Caco-2 (cell line): ENCODE results near the gene MYB. TPM values are rescaled to one million over a fixed set of nuclear protein-coding genes. Genes with fewer than 3 reads are reported as not detected.
A peak's percentile ranks its signal among the peaks of the same experiment; 100 is the strongest.

Source experiments
- BruUV-seq: library from RNA; stranded (reverse); fragments of 400-500 nt; replicated peaks from 2 replicates; lab custom pipeline; 2021; lab: Mats Ljungman, UMichigan
- CTCF ChIA-PET: fragments of 300-600 bp; sonication (Branson Sonifier 250); formaldehyde crosslinking; loops from one replicate; lab custom pipeline; 2022; ENCODE audit warnings: antibody characterized with exemption; lab: Charles Lee
- POLR2A ChIA-PET: fragments of 300-600 bp; sonication (Branson Sonifier 250); formaldehyde crosslinking; loops from one replicate; lab custom pipeline; 2022; ENCODE audit warnings: antibody characterized with exemption; lab: Charles Lee
- DNase-seq, 2 experiments: peaks; one replicate each; pipeline versions ENCODE4 v3.0.0 to v3.0.0-alpha.2; 2020 to 2022
- H3K27me3 ChIP-seq: replicated peaks from 2 replicates; pipeline ENCODE4 v1.6.0; 2011; ENCODE audit warnings: low read length; ENCODE audit not compliant: control insufficient read depth, insufficient read depth
- H3K36me3 ChIP-seq: 2 replicates; pipeline ENCODE4 v1.5.1; 2011; ENCODE audit warnings: low read length; ENCODE audit not compliant: control insufficient read depth, insufficient read depth
- H3K4me1 ChIP-seq: fragments of 250-450 bp; sonication (Bioruptor Pico); 2 replicates; pipeline ENCODE4 v1.5.1; 2020; ENCODE audit warnings: mild to moderate bottlenecking
- H3K4me3 ChIP-seq: 2 replicates; pipeline ENCODE4 v1.5.1; 2011; ENCODE audit warnings: low read depth, mild to moderate bottlenecking, control low read depth, low read length
- H3K9me3 ChIP-seq: fragments of 250-450 bp; sonication (Bioruptor Pico); 2 replicates; pipeline ENCODE4 v1.5.1; 2020; ENCODE audit warnings: mild to moderate bottlenecking, moderate library complexity
- H3K27ac Mint-ChIP-seq: one replicate; pipeline ENCODE4 v1.8.0; 2022; ENCODE audit warnings: mixed read lengths; ENCODE audit not compliant: unreplicated experiment
- H3K27me3 Mint-ChIP-seq: one replicate; pipeline ENCODE4 v1.8.0; 2022; ENCODE audit warnings: mixed read lengths; ENCODE audit not compliant: insufficient read depth, unreplicated experiment
- H3K36me3 Mint-ChIP-seq: one replicate; pipeline ENCODE4 v1.8.0; 2022; ENCODE audit warnings: mild to moderate bottlenecking, mixed read lengths; ENCODE audit not compliant: insufficient read depth, unreplicated experiment
- H3K4me1 Mint-ChIP-seq: one replicate; pipeline ENCODE4 v1.8.0; 2022; ENCODE audit warnings: low read depth, mixed read lengths; ENCODE audit not compliant: unreplicated experiment
- H3K4me3 Mint-ChIP-seq: one replicate; pipeline ENCODE4 v1.8.0; 2022; ENCODE audit warnings: mild to moderate bottlenecking, moderate library complexity, mixed read lengths; ENCODE audit not compliant: unreplicated experiment
- H3K9me3 Mint-ChIP-seq: one replicate; pipeline ENCODE4 v1.8.0; 2022; ENCODE audit warnings: mixed read lengths; ENCODE audit not compliant: unreplicated experiment
- CTCF ChIP-seq, 2 experiments: fragments of 200-600 bp in 1 of 2; IDR thresholded peaks; 1 replicate in 1 of 2; 2 replicates in 1 of 2; pipeline versions ENCODE4 v1.5.1 to v1.8.0; 2011 to 2022; ENCODE audit warnings: antibody characterized with exemption in 1 of 2, control low read depth in 1 of 2, inconsistent platforms in 1 of 2, low read depth in 1 of 2, low read length in 1 of 2, mild to moderate bottlenecking in 1 of 2, moderate library complexity in 1 of 2; ENCODE audit not compliant: insufficient read depth in 1 of 2, severe bottlenecking in 1 of 2, unreplicated experiment in 1 of 2
- intact Hi-C: fragments of 100-400 bp; cut with micrococcal nuclease; formaldehyde crosslinking; loops from one replicate; pipeline ENCODE4 v1.10.0; 2022; ENCODE audit not compliant: unreplicated experiment
- microRNA-seq: library from miRNA; unstranded; fragments of <30 nt; microRNA quantifications from one replicate; pipeline ENCODE4 v1.2.0, GENCODE V29; 2022
- total RNA-seq: library from RNA; stranded (reverse); gene quantifications from 2 replicates; pipeline ENCODE4 v1.2.3, GENCODE V29; 2022

Gene MYB
- total RNA-seq, 1 experiment from 2014 or later: 2.7 TPM

- peaks cover 34% of the 10 kb centered on the region for H3K4me1 ChIP-seq
- H3K4me3 ChIP-seq: no peak overlapping the region
- DNase-seq: no peak
- H3K4me3 Mint-ChIP-seq: no peak overlapping the region
- H3K9me3 Mint-ChIP-seq: no peaks in the 10 kb centered on the region
- no peaks in the 10 kb centered on the region for H3K27me3 ChIP-seq
- no peaks in the 10 kb centered on the region for H3K27me3 Mint-ChIP-seq
- no peak for TF ChIP-seq CTCF (IDR thresholded peaks at IDR 0.05; ENCODE audit: insufficient read depth in 1 of 2, low read depth in 1 of 2, low read length in 1 of 2, severe bottlenecking in 1 of 2, unreplicated experiment in 1 of 2)
- H3K36me3 ChIP-seq: no peaks in the 10 kb centered on the region
- no TSS peak for BruUV-seq
- POLR2A ChIA-PET: no interaction called here
- no peaks in the 10 kb centered on the region for H3K36me3 Mint-ChIP-seq
- peaks cover 26% of the 10 kb centered on the region for H3K4me1 Mint-ChIP-seq
- no peaks in the 10 kb centered on the region for H3K9me3 ChIP-seq
- CTCF ChIA-PET: interaction anchor here (0.7 kb wide), 1 partner anchor 642 kb away, joined by 3 read pairs; no protein-coding TSS in a partner anchor
- intact Hi-C loops: loop anchor here (5.0 kb wide), 2 partner anchors 86 to 154 kb away; partner anchors contain the start of gene MYB
- H3K27ac Mint-ChIP-seq: peak overlapping the region; percentile 22
Measured at GRCh38 chr6:135268263-135268662, 87.2 kb downstream of the MYB start.

- Mint-ChIP-seq H3K27ac (no peak overlapping the region), H3K9me3 (no peaks in the 10 kb centered on the region), H3K4me3 (no peak overlapping the region), H3K4me1 (peaks cover 26% of the 10 kb centered on the region), H3K36me3 (no peaks in the 10 kb centered on the region), H3K27me3 (no peaks in the 10 kb centered on the region)
- H3K27me3 ChIP-seq: no peaks in the 10 kb centered on the region
- TF ChIP-seq CTCF (IDR thresholded peaks at IDR 0.05; ENCODE audit: insufficient read depth in 1 of 2, low read depth in 1 of 2, low read length in 1 of 2, severe bottlenecking in 1 of 2, unreplicated experiment in 1 of 2): no peak
- H3K4me3 ChIP-seq: no peak overlapping the region
- DNase-seq: no peak
- H3K9me3 ChIP-seq: no peaks in the 10 kb centered on the region
- POLR2A ChIA-PET: no interaction called here
- intact Hi-C loops: loop anchor here (5.0 kb wide), 2 partner anchors 86 to 154 kb away; partner anchors contain the start of gene MYB
- H3K36me3 ChIP-seq: no peaks in the 10 kb centered on the region
- H3K4me1 ChIP-seq: peaks cover 34% of the 10 kb centered on the region
- BruUV-seq: no TSS peak
- CTCF ChIA-PET: no interaction called here
Measured at GRCh38 chr6:135268740-135269139, 87.6 kb downstream of the MYB start.

Small RNA genes lying within 50 kb of the gene (microRNA-seq; reads per million reads assigned to microRNA genes)
- gene MIR548A2: not detected

Other genes with a start within 250 kb of the MYB start
- gene ALDH8A1, start 231.2 kb upstream of the MYB start, total RNA-seq: 0.21 and 0.29 TPM in 2 replicates
- 79.2 and 81.2 TPM in 2 replicates for gene HBS1L, start 126.5 kb upstream of the MYB start, total RNA-seq